H1 (cell line): ENCODE data around the gene FAT1. TPM values are rescaled to one million over a fixed set of nuclear protein-coding genes. Genes with fewer than 3 reads are reported as not detected.

Experiments used
- CTCF ChIA-PET: fragments of 300-600 bp; sonication (Branson Sonifier 250); formaldehyde crosslinking; loops from one replicate; lab custom pipeline; 2021; ENCODE audit not compliant: partially characterized antibody; lab: Charles Lee
- POLR2A ChIA-PET: fragments of 300-600 bp; sonication (Branson Sonifier 250); formaldehyde crosslinking; loops from one replicate; lab custom pipeline; 2021; ENCODE audit warnings: inconsistent platforms; ENCODE audit not compliant: partially characterized antibody; lab: Charles Lee
- DNase-seq, 2 experiments: peaks; one replicate each; pipeline versions ENCODE4 v3.0.0 to v3.0.0-alpha.2; 2010 to 2022; ENCODE audit warnings: low spot score in 2 of 2, low read depth in 1 of 2, mixed read lengths in 1 of 2
- FAIRE-seq: peaks from 2 replicates; lab custom pipeline; 2011; peaks lifted over from hg19 to GRCh38; lab: Jason Lieb, UNC
- H2AFZ ChIP-seq: 2 replicates; pipeline ENCODE4 v1.8.1; 2012; ENCODE audit warnings: low read length, inconsistent platforms
- H2AK5ac ChIP-seq: 2 replicates; pipeline ENCODE4 v1.6.1; 2013; ENCODE audit warnings: low read depth, low read length
- H2BK120ac ChIP-seq: replicated peaks from 2 replicates; pipeline ENCODE3; 2013; ENCODE audit warnings: low read depth, low read length, inconsistent platforms
- H2BK12ac ChIP-seq: 2 replicates; pipeline ENCODE4 v1.6.1; 2013; ENCODE audit warnings: low read depth, low read length
- H2BK15ac ChIP-seq: 2 replicates; pipeline ENCODE4 v1.6.1; 2013; ENCODE audit warnings: low read length
- H2BK20ac ChIP-seq: 2 replicates; pipeline ENCODE4 v1.6.1; 2013; ENCODE audit warnings: low read length
- H2BK5ac ChIP-seq: 2 replicates; pipeline ENCODE4 v1.6.1; 2013; ENCODE audit warnings: low read depth, low read length
- H3K14ac ChIP-seq: 2 replicates; pipeline ENCODE4 v1.6.1; 2013; ENCODE audit warnings: inconsistent platforms; ENCODE audit not compliant: insufficient read length
- H3K18ac ChIP-seq: 2 replicates; pipeline ENCODE4 v1.6.1; 2013; ENCODE audit warnings: low read length; ENCODE audit errors: extremely low read depth
- H3K23ac ChIP-seq: 2 replicates; pipeline ENCODE4 v1.6.1; 2013; ENCODE audit warnings: inconsistent platforms; ENCODE audit not compliant: insufficient read length
- H3K23me2 ChIP-seq: 2 replicates; pipeline ENCODE4 v1.6.1; 2013; ENCODE audit warnings: low read depth, low read length
- H3K27ac ChIP-seq: 2 replicates; pipeline ENCODE4 v1.6.1; 2011; ENCODE audit warnings: low read depth, low read length, inconsistent platforms
- H3K27me3 ChIP-seq, 4 experiments: replicated peaks in 1 of 4; 1 replicate in 1 of 4; 2 replicates in 3 of 4; pipeline versions ENCODE4 v1.6.1 to v1.8.1; 2011 to 2013; ENCODE audit warnings: low read length in 3 of 4, mild to moderate bottlenecking in 3 of 4, inconsistent platforms in 2 of 4, mixed read lengths in 2 of 4, moderate library complexity in 1 of 4; ENCODE audit not compliant: control insufficient read depth in 3 of 4, insufficient read depth in 3 of 4; ENCODE audit errors: extremely low read depth in 1 of 4
- H3K36me3 ChIP-seq, 4 experiments: 2 replicates each; pipeline versions ENCODE4 v1.6.1 to v1.8.1; 2011 to 2013; ENCODE audit warnings: mild to moderate bottlenecking in 4 of 4, low read length in 3 of 4, moderate library complexity in 2 of 4, control low read depth in 1 of 4, inconsistent platforms in 1 of 4; ENCODE audit not compliant: insufficient read depth in 4 of 4, control insufficient read depth in 2 of 4
- H3K4ac ChIP-seq: replicated peaks from 2 replicates; pipeline ENCODE3; 2013; ENCODE audit warnings: low read length, low read depth, mixed read lengths, inconsistent platforms; ENCODE audit not compliant: insufficient read length
- H3K4me1 ChIP-seq, 4 experiments: replicated peaks in 1 of 4; 1 replicate in 1 of 4; 2 replicates in 3 of 4; pipeline versions ENCODE4 v1.6.1 to v1.8.1; 2011 to 2013; ENCODE audit warnings: low read length in 3 of 4, inconsistent platforms in 2 of 4, mixed read lengths in 1 of 4; ENCODE audit not compliant: insufficient read depth in 4 of 4, control insufficient read depth in 3 of 4
- H3K4me2 ChIP-seq, 2 experiments: 2 replicates each; pipeline versions ENCODE4 v1.6.1 to v1.8.1; 2011 to 2013; ENCODE audit warnings: low read depth in 2 of 2, low read length in 2 of 2, control low read depth in 1 of 2, inconsistent platforms in 1 of 2, mild to moderate bottlenecking in 1 of 2; ENCODE audit not compliant: insufficient read depth in 1 of 2
- H3K4me3 ChIP-seq, 4 experiments: fragments of 200-600, 300-600 bp in 1 of 4; sonication (generic), shearing (Covaris generic), sonication (Bioruptor Twin) in 1 of 4; 2 replicates each; pipeline versions ENCODE4 v1.5.1 to v1.8.1; 2011 to 2016; ENCODE audit warnings: low read length in 4 of 4, low read depth in 3 of 4, control low read depth in 2 of 4, inconsistent platforms in 2 of 4, mild to moderate bottlenecking in 2 of 4, mixed read lengths in 1 of 4, moderate library complexity in 1 of 4; ENCODE audit not compliant: insufficient read depth in 2 of 4; ENCODE audit errors: extremely low read depth in 1 of 4
- H3K56ac ChIP-seq: replicated peaks from 2 replicates; pipeline ENCODE3; 2013; ENCODE audit warnings: low read depth, mild to moderate bottlenecking, mixed read lengths, low read length, inconsistent platforms; ENCODE audit not compliant: insufficient read length
- H3K79me1 ChIP-seq: 2 replicates; pipeline ENCODE4 v1.6.1; 2013; ENCODE audit warnings: low read depth, low read length, control low read depth
- H3K79me2 ChIP-seq, 2 experiments: 2 replicates each; pipeline versions ENCODE4 v1.6.1 to v1.8.1; 2012 to 2013; ENCODE audit warnings: low read length in 2 of 2, mild to moderate bottlenecking in 2 of 2, inconsistent platforms in 1 of 2; ENCODE audit not compliant: insufficient read depth in 2 of 2, control insufficient read depth in 1 of 2
- H3K9ac ChIP-seq, 4 experiments: replicated peaks in 1 of 4; 1 replicate in 1 of 4; 2 replicates in 3 of 4; pipeline versions ENCODE4 v1.6.1 to v1.8.1; 2011 to 2013; ENCODE audit warnings: low read depth in 3 of 4, low read length in 3 of 4, control low read depth in 2 of 4, mild to moderate bottlenecking in 2 of 4, moderate library complexity in 2 of 4, inconsistent platforms in 1 of 4; ENCODE audit errors: extremely low read depth in 1 of 4
- H3K9me3 ChIP-seq, 2 experiments: 2 replicates each; pipeline versions ENCODE4 v1.6.1 to v1.8.1; 2012 to 2013; ENCODE audit warnings: mild to moderate bottlenecking in 2 of 2, moderate library complexity in 2 of 2, control low read depth in 1 of 2, inconsistent platforms in 1 of 2, low read depth in 1 of 2, low read length in 1 of 2, mixed read lengths in 1 of 2; ENCODE audit not compliant: insufficient read depth in 2 of 2
- H4K20me1 ChIP-seq, 2 experiments: replicated peaks in 1 of 2; 2 replicates each; pipeline versions ENCODE3 to v1.8.1; 2011 to 2013; ENCODE audit warnings: inconsistent platforms in 2 of 2, low read length in 2 of 2, mild to moderate bottlenecking in 1 of 2; ENCODE audit not compliant: insufficient read depth in 2 of 2, control insufficient read depth in 1 of 2
- H4K5ac ChIP-seq: 2 replicates; pipeline ENCODE4 v1.6.1; 2013; ENCODE audit warnings: low read length, low read depth, mixed read lengths, inconsistent platforms; ENCODE audit not compliant: insufficient read length
- H4K8ac ChIP-seq: 2 replicates; pipeline ENCODE4 v1.8.0; 2013; ENCODE audit warnings: mild to moderate bottlenecking, moderate library complexity, low read length, inconsistent platforms; ENCODE audit not compliant: insufficient read depth; ENCODE audit errors: extremely low read depth
- H4K91ac ChIP-seq: replicated peaks from 2 replicates; pipeline ENCODE3; 2013; ENCODE audit warnings: low read length, mixed read lengths, inconsistent platforms; ENCODE audit not compliant: insufficient read length
- SIN3A ChIP-seq, 2 experiments: IDR thresholded peaks in 1 of 2; conservative IDR thresholded peaks in 1 of 2; 2 replicates each; pipeline ENCODE4 v1.6.1; 2011 to 2012; ENCODE audit warnings: low read length in 2 of 2, improper control_type of control experiment in 1 of 2, low read depth in 1 of 2, mild to moderate bottlenecking in 1 of 2
- TEAD4 ChIP-seq: IDR thresholded peaks from 2 replicates; pipeline ENCODE4 v1.6.1; 2012; ENCODE audit warnings: low read depth, low read length, inconsistent platforms, mixed read lengths
- WGBS, 2 experiments: shearing (Covaris generic) in 1 of 2; methylation state at CpG; one replicate each; pipeline versions ENCODE4 v1.1.6 to v1.1.7; 2013 to 2015; ENCODE audit warnings: low lambda C conversion rate in 2 of 2, mixed read lengths in 2 of 2, inconsistent platforms in 1 of 2, low coverage in 1 of 2, missing lambda C conversion rate in 1 of 2; ENCODE audit not compliant: insufficient replicate concordance in 2 of 2, insufficient coverage in 1 of 2, insufficient read length in 1 of 2; ENCODE audit errors: extremely low coverage in 1 of 2, missing lambda C conversion rate in 1 of 2; 5-methylcytosine and 5-hydroxymethylcytosine counted together
- polyA plus RNA-seq, 7 experiments: library from polyadenylated mRNA; depleted of rRNA in 3 of 7; stranded (reverse) in 5 of 7; unstranded in 2 of 7; fragments of >200 nt in 5 of 7; fragments of 200-250 nt in 2 of 7; gene quantifications; 1 replicate in 5 of 7; 2 replicates in 1 of 7; 4 replicates in 1 of 7; pipeline versions ENCODE4 v1.2.1 to v1.2.3, GENCODE V29; 2011 to 2013; ENCODE audit warnings: missing spikeins in 2 of 7, mixed read lengths in 2 of 7
- total RNA-seq: library from RNA; stranded (reverse); fragmentation: NEBNext Ultra II Directional; extraction: Animal tissue kit (Norgen Biotek cat#: 25700); gene quantifications from 2 replicates; pipeline ENCODE4 v1.2.1, GENCODE V29; 2021

The FAT1 gene
- total and polyA plus RNA-seq, 2 of the 8 experiments (the other 6 are each of a cell fraction or from before 2014, with no cell fraction given), result 94.4 to 137 TPM

DNA sequence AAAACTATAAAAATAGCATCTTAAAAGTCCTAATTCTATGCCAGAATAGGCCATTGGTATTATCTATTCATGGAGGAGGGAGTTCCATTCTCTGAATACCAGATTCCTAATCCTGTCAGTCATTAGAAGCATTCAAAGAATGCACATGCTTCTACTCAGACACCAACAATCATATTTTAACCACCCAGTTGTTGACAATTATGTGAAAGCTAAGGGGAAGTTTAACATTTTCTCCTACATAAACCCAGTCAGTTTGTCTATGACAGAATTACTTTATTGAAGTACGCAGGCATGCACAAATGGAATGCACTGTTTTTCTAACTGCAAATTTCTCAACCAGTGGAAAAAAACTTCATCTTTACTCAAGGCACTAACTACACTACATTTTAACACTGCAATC, 98.7 kb downstream of the FAT1 start:
- no peak overlapping the region for H3K4me2 ChIP-seq
- H3K56ac ChIP-seq, result no peak overlapping the region
- H3K4me3 ChIP-seq, result no peak overlapping the region

More for the DNA sequence above, 98.7 kb downstream of the FAT1 start:
- Histone ChIP-seq H4K5ac (no peak overlapping the region), H3K79me2 (0 out of 4 replicates have a peak, but pooled peaks cover 0 to 3% of the 10 kb centered on the region in 2 experiments), H2BK5ac (no peak overlapping the region), H2BK20ac (no peak overlapping the region), H2BK15ac (no peak overlapping the region), H4K20me1 (peaks cover 0 to 2% of the 10 kb centered on the region in 2 experiments), H3K9ac (no peak overlapping the region), H2AFZ (no peak overlapping the region), H4K8ac (no peak overlapping the region), H2BK12ac (no peak overlapping the region), H3K14ac (no peak overlapping the region), H3K27ac (0 out of 2 replicates have a peak overlapping the region, but pooled peaks have one; percentile 14), H3K79me1 (no peaks in the 10 kb centered on the region), H2AK5ac (no peak overlapping the region), H3K36me3 (peaks cover 5 to 75% (median 27%) of the 10 kb centered on the region in 4 experiments; a peak in 7 of 8 replicates), H4K91ac (no peak overlapping the region), H3K4ac (no peak overlapping the region), H3K4me1 (peaks cover 0 to 10% (median 0%) of the 10 kb centered on the region in 4 experiments; a peak in 2 of 7 replicates), H3K27me3 (no peaks in the 10 kb centered on the region), H3K18ac (no peak overlapping the region), H3K23ac (no peak overlapping the region), H3K23me2 (no peaks in the 10 kb centered on the region), H3K9me3 (no peaks in the 10 kb centered on the region), H2BK120ac (no peak overlapping the region)
- ChIA-PET POLR2A (no interaction called here), CTCF (interaction anchor here (2.2 kb wide), 1 partner anchor 95 kb away, joined by 9 read pairs; no protein-coding TSS in a partner anchor)
- 75% methylated on average over 1 of the region's 1 CpG; no CpG with 5 or more reads in 1 of the 2 experiments for WGBS, 2 experiments
- DNase-seq (no peak), FAIRE-seq (no peak)
- TF ChIP-seq SIN3A (conservative IDR thresholded peaks at IDR 0.05 in 1 of 2, IDR thresholded peaks at IDR 0.05 in 1 of 2; ENCODE audit: low read depth in 1 of 2, low read length in 2 of 2) (no peak), TEAD4 (peak; percentile 50; the same call in 1 of the 2 replicates)
